Esophagus muscularis mucosa (tissue), 3 donors: Measurements from ENCODE around the gene LSM10.

Experiments
- EP300 ChIP-seq: sonication (generic); formaldehyde crosslinking; IDR thresholded peaks from one replicate; pipeline ENCODE4 v1.6.1; 2017; ENCODE audit warnings: antibody characterized with exemption
- TF ChIP-seq, protein P1 (sequence below), 3 experiments: fragments of 200-600 bp in 2 of 3; fragments of 450-650 bp in 1 of 3; sonication (generic) in 2 of 3; IDR thresholded peaks; one replicate each; pipeline ENCODE4 v1.5.1; 2017 to 2019; ENCODE audit warnings: antibody characterized with exemption in 3 of 3, mild to moderate bottlenecking in 2 of 3, moderate library complexity in 1 of 3

DNA sequence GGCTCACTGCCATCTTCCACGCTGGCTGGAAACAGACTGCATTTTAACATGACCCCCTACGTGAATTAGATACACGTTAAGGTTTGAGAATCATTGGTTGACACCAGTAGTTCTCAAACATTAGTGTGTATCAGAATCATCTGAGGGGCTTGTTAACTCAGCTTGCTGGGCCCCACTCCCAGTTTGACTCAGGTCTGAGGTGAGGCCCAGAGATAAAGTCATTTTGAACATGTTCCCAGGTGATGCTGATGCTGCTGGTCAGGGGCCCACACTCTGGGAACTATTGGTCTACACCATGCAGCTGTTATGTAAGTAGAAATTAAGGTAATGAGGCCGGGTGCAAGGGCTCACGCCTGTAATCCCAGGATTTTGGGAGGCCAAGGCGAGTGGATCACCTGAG lies 1.3 kb downstream of the LSM10 start:
- TF ChIP-seq, protein P1, sequence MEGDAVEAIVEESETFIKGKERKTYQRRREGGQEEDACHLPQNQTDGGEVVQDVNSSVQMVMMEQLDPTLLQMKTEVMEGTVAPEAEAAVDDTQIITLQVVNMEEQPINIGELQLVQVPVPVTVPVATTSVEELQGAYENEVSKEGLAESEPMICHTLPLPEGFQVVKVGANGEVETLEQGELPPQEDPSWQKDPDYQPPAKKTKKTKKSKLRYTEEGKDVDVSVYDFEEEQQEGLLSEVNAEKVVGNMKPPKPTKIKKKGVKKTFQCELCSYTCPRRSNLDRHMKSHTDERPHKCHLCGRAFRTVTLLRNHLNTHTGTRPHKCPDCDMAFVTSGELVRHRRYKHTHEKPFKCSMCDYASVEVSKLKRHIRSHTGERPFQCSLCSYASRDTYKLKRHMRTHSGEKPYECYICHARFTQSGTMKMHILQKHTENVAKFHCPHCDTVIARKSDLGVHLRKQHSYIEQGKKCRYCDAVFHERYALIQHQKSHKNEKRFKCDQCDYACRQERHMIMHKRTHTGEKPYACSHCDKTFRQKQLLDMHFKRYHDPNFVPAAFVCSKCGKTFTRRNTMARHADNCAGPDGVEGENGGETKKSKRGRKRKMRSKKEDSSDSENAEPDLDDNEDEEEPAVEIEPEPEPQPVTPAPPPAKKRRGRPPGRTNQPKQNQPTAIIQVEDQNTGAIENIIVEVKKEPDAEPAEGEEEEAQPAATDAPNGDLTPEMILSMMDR (IDR thresholded peaks at IDR 0.05) = no peak
- TF ChIP-seq EP300 = no peak
